Spleen (tissue), 11 donors: ENCODE data around the gene ZNF229. TPM values are rescaled to one million over a fixed set of nuclear protein-coding genes. Genes with fewer than 3 reads are reported as not detected.

Source experiments
- DNase-seq: peaks from one replicate; pipeline ENCODE4 v3.0.0-alpha.2; 2020
- H3K27ac ChIP-seq, 8 donors: fragments of 200-600 bp; sonication (generic) in 7 of 8; 1 replicate in 4 of 8; 2 replicates in 4 of 8; pipeline versions ENCODE4 v1.5.0 to v1.8.0; 2016 to 2021; ENCODE audit warnings: inconsistent platforms in 4 of 8, mild to moderate bottlenecking in 4 of 8, moderate library complexity in 1 of 8
- H3K27me3 ChIP-seq, 7 donors: fragments of 200-600 bp; sonication (generic) in 6 of 7; replicated peaks in 1 of 7; 1 replicate in 4 of 7; 2 replicates in 3 of 7; pipeline versions ENCODE4 v1.5.0 to v1.8.0; 2016 to 2021; ENCODE audit warnings: inconsistent platforms in 3 of 7, mild to moderate bottlenecking in 1 of 7
- H3K36me3 ChIP-seq, 6 donors: fragments of 200-600 bp; sonication (generic) in 5 of 6; 1 replicate in 4 of 6; 2 replicates in 2 of 6; pipeline versions ENCODE4 v1.5.0 to v1.8.0; 2016 to 2021; ENCODE audit warnings: inconsistent platforms in 2 of 6
- H3K4me1 ChIP-seq, 6 donors: fragments of 200-600 bp; sonication (generic) in 5 of 6; 1 replicate in 3 of 6; 2 replicates in 3 of 6; pipeline versions ENCODE4 v1.5.0 to v1.8.0; 2016 to 2021; ENCODE audit warnings: inconsistent platforms in 3 of 6
- H3K4me3 ChIP-seq, 8 donors: fragments of 200-600 bp; sonication (generic) in 7 of 8; 1 replicate in 4 of 8; 2 replicates in 4 of 8; pipeline versions ENCODE4 v1.5.0 to v1.8.0; 2016 to 2021; ENCODE audit warnings: inconsistent platforms in 4 of 8, mild to moderate bottlenecking in 4 of 8, moderate library complexity in 2 of 8
- H3K9me3 ChIP-seq, 8 donors: fragments of 200-600 bp; sonication (generic) in 7 of 8; 1 replicate in 4 of 8; 2 replicates in 4 of 8; pipeline versions ENCODE4 v1.5.0 to v1.8.0; 2016 to 2021; ENCODE audit warnings: inconsistent platforms in 4 of 8
- CTCF ChIP-seq, 11 experiments: fragments of 200-600 bp in 7 of 11; fragments of 450-650 bp in 4 of 11; sonication (generic) in 4 of 11; IDR thresholded peaks in 8 of 11; conservative IDR thresholded peaks in 3 of 11; 1 replicate in 7 of 11; 2 replicates in 4 of 11; pipeline versions ENCODE4 v1.4.0 to v1.8.0; 2016 to 2021; ENCODE audit warnings: antibody characterized with exemption in 11 of 11, inconsistent platforms in 4 of 11, mild to moderate bottlenecking in 1 of 11
- POLR2A ChIP-seq, 3 donors: fragments of 450-650 bp; IDR thresholded peaks; one replicate each; pipeline ENCODE4 v1.5.1; 2017; ENCODE audit warnings: antibody characterized with exemption in 3 of 3, mild to moderate bottlenecking in 1 of 3
- POLR2AphosphoS5 ChIP-seq, 3 donors: sonication (generic); formaldehyde crosslinking; IDR thresholded peaks; one replicate each; pipeline ENCODE4 v1.5.1; 2017; ENCODE audit warnings: antibody characterized with exemption in 3 of 3
- WGBS, 5 donors: extraction: QIAGEN DNeasy Blood & Tissue Kit in 3 of 5; methylation state at CpG; one replicate each; pipeline versions ENCODE4 v1.1.5 to v1.1.7; 2013 to 2018; 5-methylcytosine and 5-hydroxymethylcytosine counted together
- intact Hi-C: fragments of 100-400 bp; cut with DNase I; formaldehyde crosslinking; loops from one replicate; pipeline ENCODE4 v1.15.0; 2023; ENCODE audit warnings: low total_unique reads
- polyA plus RNA-seq, 3 donors: library from polyadenylated mRNA; stranded (reverse); fragments of 200-250 nt; gene quantifications; one replicate each; pipeline ENCODE4 v1.2.1, GENCODE V29; 2013
- total RNA-seq, 7 donors: library from RNA; depleted of rRNA in 3 of 7; stranded (reverse); fragments of >200 nt in 3 of 7; fragmentation: NEBNext Ultra II Directional in 4 of 7; extraction: Animal tissue kit (Norgen Biotek cat#: 25700) in 4 of 7; gene quantifications; one replicate each; pipeline versions ENCODE4 v1.1.0 to v1.2.1, GENCODE V29; 2016 to 2021
- donor health status: healthy with polysubstance abuse.
- donor health status: DM: no; HTN: no; CAD: no; lungs with moderate emphysema.
- donor health status: DM: no; HTN: no; CAD: no.
- donor health status: Bipolar disorder and iron deficiency.
- donor health status: healthy.
- donor health status: DM: no; HTN: no; CAD: no.
- donor health status: DM: yes; HTN: yes; CAD: no.

Gene ZNF229
- total and polyA plus RNA-seq, 10 donors: 0.83 to 7.6 (median 4.6) TPM

GRCh38 chr19:44455100-44455499 is 6.8 kb upstream of the ZNF229 start:
- intact Hi-C loops: no loop called here
- Histone ChIP-seq H3K27me3 (peaks cover 0 to 14% (median 0%) of the 10 kb centered on the region in 7 donors), H3K4me1 (no peaks in the 10 kb centered on the region), H3K27ac (no peak overlapping the region), H3K9me3 (peaks cover 0 to 99% (median 87%) of the 10 kb centered on the region in 8 donors), H3K36me3 (no peaks in the 10 kb centered on the region), H3K4me3 (no peak overlapping the region)
- DNase-seq: no peak
- no peak for TF ChIP-seq POLR2A (IDR thresholded peaks at IDR 0.05)
- 56 to 81% (median 73%) methylated on average over 4 of the region's 4 CpGs for WGBS, 5 donors

- H3K36me3 ChIP-seq: no peaks in the 10 kb centered on the region
- no peak overlapping the region for H3K27ac ChIP-seq
- peaks cover 0 to 14% (median 0%) of the 10 kb centered on the region in 7 donors for H3K27me3 ChIP-seq
- peaks cover 0 to 99% (median 90%) of the 10 kb centered on the region in 8 donors for H3K9me3 ChIP-seq
- no peak overlapping the region for H3K4me3 ChIP-seq
- peaks cover 0 to 14% (median 2%) of the 10 kb centered on the region in 6 donors for H3K4me1 ChIP-seq
- TF ChIP-seq POLR2A (IDR thresholded peaks at IDR 0.05) (no peak), CTCF (IDR thresholded peaks at IDR 0.05 in 8 of 11, conservative IDR thresholded peaks at IDR 0.05 in 3 of 11) (no peak), POLR2AphosphoS5 (IDR thresholded peaks at IDR 0.05) (no peak)
- DNase-seq: no peak
- intact Hi-C loops: no loop called here
- 89 to 96% (median 91%) methylated on average over 4 of the region's 4 CpGs for WGBS, 5 donors
Observed at GRCh38 chr19:44452367-44452766, 4.1 kb upstream of the ZNF229 start.

- no peak for DNase-seq
- WGBS, 5 donors: 90 to 95% (median 93%) methylated on average over 18 of the region's 18 CpGs
- Histone ChIP-seq H3K4me1 (peaks cover 0 to 14% (median 2%) of the 10 kb centered on the region in 6 donors), H3K4me3 (no peak overlapping the region), H3K36me3 (peaks cover 0 to 5% (median 0%) of the 10 kb centered on the region in 6 donors), H3K27ac (no peak overlapping the region), H3K27me3 (peaks cover 0 to 12% (median 0%) of the 10 kb centered on the region in 7 donors), H3K9me3 (peaks cover 0 to 99% (median 91%) of the 10 kb centered on the region in 8 donors)
- intact Hi-C loops: no loop called here
- no peak for TF ChIP-seq POLR2A (IDR thresholded peaks at IDR 0.05)
- no peak for TF ChIP-seq CTCF (IDR thresholded peaks at IDR 0.05 in 8 of 11, conservative IDR thresholded peaks at IDR 0.05 in 3 of 11)
- TF ChIP-seq POLR2AphosphoS5 (IDR thresholded peaks at IDR 0.05): no peak
Observed at GRCh38 chr19:44451687-44452086, 3.4 kb upstream of the ZNF229 start.

GRCh38 chr19:44438441-44438840 is 9.8 kb downstream of the ZNF229 start:
- no peak for TF ChIP-seq CTCF (IDR thresholded peaks at IDR 0.05 in 8 of 11, conservative IDR thresholded peaks at IDR 0.05 in 3 of 11)
- no peak for TF ChIP-seq POLR2AphosphoS5 (IDR thresholded peaks at IDR 0.05)
- no peak for TF ChIP-seq POLR2A (IDR thresholded peaks at IDR 0.05)

More at GRCh38 chr19:44438441-44438840, 9.8 kb downstream of the ZNF229 start:
- H3K27me3 ChIP-seq: no peaks in the 10 kb centered on the region
- no peak overlapping the region for H3K27ac ChIP-seq
- peaks cover 4 to 100% (median 100%) of the 10 kb centered on the region in 8 donors for H3K9me3 ChIP-seq
- H3K4me3 ChIP-seq: no peak overlapping the region
- DNase-seq: no peak
- intact Hi-C loops: no loop called here
- WGBS, 5 donors: 92 to 98% (median 96%) methylated on average over 3 of the region's 3 CpGs
- H3K4me1 ChIP-seq: no peaks in the 10 kb centered on the region
- peaks cover 0 to 97% (median 54%) of the 10 kb centered on the region in 6 donors for H3K36me3 ChIP-seq
